ENCODE measurements around the gene MREG. TPM values are rescaled to one million over a fixed set of nuclear protein-coding genes. Genes with fewer than 3 reads are reported as not detected.
A peak's percentile ranks its signal among the peaks of the same experiment; 100 is the strongest.
"Not testable (repeated sequence)": the region's sequence is repeated elsewhere in the genome, so short reads cannot be mapped to it uniquely, and the experiment has no call there.

Gene MREG
- total RNA-seq, 1 donor from 2014 or later: 48.4 TPM

DNA sequence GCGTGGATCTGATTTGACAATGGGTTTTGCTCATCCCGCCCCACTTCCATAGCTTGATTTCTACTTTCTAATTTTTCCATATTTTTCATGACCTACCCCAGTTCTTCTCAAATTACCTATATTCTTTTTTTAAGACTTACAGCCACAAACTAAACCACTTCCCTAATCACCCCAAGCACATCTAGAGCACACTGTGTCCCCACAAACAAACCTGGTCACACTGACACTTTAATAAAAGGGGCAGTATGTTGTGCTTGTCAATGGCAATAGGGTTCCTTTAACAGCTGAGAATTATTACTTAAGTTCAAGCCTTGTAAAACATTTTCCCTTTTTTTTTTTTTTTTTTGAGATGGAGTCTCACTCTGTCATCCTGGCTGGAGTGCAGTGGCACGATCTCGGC lies 47.1 kb downstream of the MREG start:
- Mint-ChIP-seq H3K9me3 (ENCODE audit: unreplicated experiment) (peaks cover 5% of the 10 kb centered on the region), H3K36me3 (ENCODE audit: unreplicated experiment) (peaks cover 6% of the 10 kb centered on the region), H3K27ac (ENCODE audit: unreplicated experiment) (no peak overlapping the region), H3K4me1 (ENCODE audit: low read depth, unreplicated experiment) (peaks cover 15% of the 10 kb centered on the region), H3K27me3 (ENCODE audit: unreplicated experiment) (no peaks in the 10 kb centered on the region), H3K4me3 (ENCODE audit: unreplicated experiment) (no peak overlapping the region)
- TF ChIP-seq, protein P1, sequence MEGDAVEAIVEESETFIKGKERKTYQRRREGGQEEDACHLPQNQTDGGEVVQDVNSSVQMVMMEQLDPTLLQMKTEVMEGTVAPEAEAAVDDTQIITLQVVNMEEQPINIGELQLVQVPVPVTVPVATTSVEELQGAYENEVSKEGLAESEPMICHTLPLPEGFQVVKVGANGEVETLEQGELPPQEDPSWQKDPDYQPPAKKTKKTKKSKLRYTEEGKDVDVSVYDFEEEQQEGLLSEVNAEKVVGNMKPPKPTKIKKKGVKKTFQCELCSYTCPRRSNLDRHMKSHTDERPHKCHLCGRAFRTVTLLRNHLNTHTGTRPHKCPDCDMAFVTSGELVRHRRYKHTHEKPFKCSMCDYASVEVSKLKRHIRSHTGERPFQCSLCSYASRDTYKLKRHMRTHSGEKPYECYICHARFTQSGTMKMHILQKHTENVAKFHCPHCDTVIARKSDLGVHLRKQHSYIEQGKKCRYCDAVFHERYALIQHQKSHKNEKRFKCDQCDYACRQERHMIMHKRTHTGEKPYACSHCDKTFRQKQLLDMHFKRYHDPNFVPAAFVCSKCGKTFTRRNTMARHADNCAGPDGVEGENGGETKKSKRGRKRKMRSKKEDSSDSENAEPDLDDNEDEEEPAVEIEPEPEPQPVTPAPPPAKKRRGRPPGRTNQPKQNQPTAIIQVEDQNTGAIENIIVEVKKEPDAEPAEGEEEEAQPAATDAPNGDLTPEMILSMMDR (IDR thresholded peaks at IDR 0.05; ENCODE audit: partially characterized antibody, unreplicated experiment): no peak
- DNase-seq: no peak

DNA sequence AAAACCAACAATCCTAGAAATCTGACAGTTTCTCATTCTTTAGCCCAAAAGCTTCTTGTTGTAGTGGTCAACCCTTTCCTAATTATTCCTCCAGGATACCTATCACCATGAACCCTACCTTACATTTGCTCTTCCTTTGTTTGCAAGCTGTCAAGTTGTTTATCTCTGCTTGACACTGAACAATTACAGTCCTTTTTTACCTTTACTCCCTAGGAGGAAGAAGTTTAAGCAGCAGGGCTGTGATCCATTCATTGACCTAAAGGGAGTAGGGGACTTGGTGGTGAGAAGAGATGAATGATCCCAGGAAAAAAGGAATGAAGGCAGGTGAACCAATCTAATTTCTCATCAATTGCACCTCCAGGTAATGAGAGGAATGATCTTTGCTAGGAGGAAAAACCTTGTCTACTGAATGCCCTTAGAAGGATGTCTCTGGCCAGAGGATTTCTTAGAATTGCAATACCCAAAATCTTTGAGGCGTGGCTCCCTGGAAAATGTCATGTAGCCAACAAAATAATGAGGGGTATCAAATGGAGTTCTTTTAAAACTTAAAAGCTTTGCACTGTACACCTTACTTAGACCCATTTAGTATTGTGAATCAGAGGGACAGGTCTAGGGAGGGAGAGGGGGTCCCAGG lies 47.7 kb downstream of the MREG start:
- TF ChIP-seq, protein P1 (IDR thresholded peaks at IDR 0.05; ENCODE audit: partially characterized antibody, unreplicated experiment): no peak
- H3K4me1 Mint-ChIP-seq (ENCODE audit: low read depth, unreplicated experiment): peaks cover 19% of the 10 kb centered on the region
- peaks cover 3% of the 10 kb centered on the region for H3K9me3 Mint-ChIP-seq (ENCODE audit: unreplicated experiment)
- no peak overlapping the region for H3K27ac Mint-ChIP-seq (ENCODE audit: unreplicated experiment)
- DNase-seq: no peak
- H3K4me3 Mint-ChIP-seq (ENCODE audit: unreplicated experiment): no peak overlapping the region
- H3K36me3 Mint-ChIP-seq (ENCODE audit: unreplicated experiment): no peaks in the 10 kb centered on the region
- H3K27me3 Mint-ChIP-seq (ENCODE audit: unreplicated experiment): no peaks in the 10 kb centered on the region

DNA sequence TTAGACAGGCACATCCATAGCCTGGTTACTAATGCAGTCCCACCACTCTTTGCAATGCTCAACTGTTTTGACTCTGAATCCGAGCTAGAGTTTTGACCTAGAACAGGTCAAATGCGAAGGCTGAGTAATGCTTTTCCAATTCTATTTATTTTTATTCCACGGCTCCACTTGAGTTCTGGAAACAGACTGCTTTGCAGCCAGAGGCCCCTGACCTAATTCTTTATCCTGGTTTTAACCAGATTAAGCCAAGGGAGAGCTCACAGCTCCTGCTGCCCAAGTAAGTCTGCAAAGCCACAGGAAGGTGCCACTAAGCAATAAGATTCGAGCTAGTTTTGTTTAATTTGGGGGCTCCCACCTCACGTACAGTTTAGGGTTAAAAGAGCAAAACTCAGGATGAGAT lies 51.4 kb downstream of the MREG start:
- Mint-ChIP-seq H3K4me3 (ENCODE audit: unreplicated experiment) (no peak overlapping the region), H3K9me3 (ENCODE audit: unreplicated experiment) (peaks cover 7% of the 10 kb centered on the region), H3K27me3 (ENCODE audit: unreplicated experiment) (peaks cover 4% of the 10 kb centered on the region), H3K4me1 (ENCODE audit: low read depth, unreplicated experiment) (peaks cover 28% of the 10 kb centered on the region), H3K27ac (ENCODE audit: unreplicated experiment) (no peak overlapping the region), H3K36me3 (ENCODE audit: unreplicated experiment) (peaks cover 9% of the 10 kb centered on the region)
- TF ChIP-seq, protein P1 (IDR thresholded peaks at IDR 0.05; ENCODE audit: partially characterized antibody, unreplicated experiment): no peak
- no peak for DNase-seq

DNA sequence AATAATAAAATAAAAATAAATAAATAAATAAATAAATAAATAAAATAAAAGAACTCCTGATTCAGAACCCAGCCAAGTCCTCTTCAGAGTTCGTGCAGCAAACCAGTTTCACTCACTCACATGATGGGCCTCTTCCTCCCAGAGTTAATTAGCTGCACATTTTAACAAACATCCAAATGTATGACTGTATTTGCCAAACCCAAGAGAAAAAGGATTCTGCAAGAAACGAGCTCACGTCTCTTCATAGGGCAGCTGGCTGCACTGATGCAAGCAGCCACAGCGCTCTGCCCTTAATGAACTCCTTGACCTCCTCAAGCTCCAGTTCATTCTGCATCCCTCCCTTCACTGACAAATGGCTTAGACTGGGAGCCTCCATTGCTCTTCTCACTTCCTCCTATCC lies 55.1 kb downstream of the MREG start:
- Mint-ChIP-seq H3K4me3 (ENCODE audit: unreplicated experiment) (no peak overlapping the region), H3K36me3 (ENCODE audit: unreplicated experiment) (peaks cover 13% of the 10 kb centered on the region), H3K4me1 (ENCODE audit: low read depth, unreplicated experiment) (peaks cover 33% of the 10 kb centered on the region), H3K9me3 (ENCODE audit: unreplicated experiment) (peaks cover 9% of the 10 kb centered on the region), H3K27ac (ENCODE audit: unreplicated experiment) (peak overlapping the region; percentile 71), H3K27me3 (ENCODE audit: unreplicated experiment) (peaks cover 7% of the 10 kb centered on the region)
- DNase-seq: no peak
- TF ChIP-seq, protein P1 (IDR thresholded peaks at IDR 0.05; ENCODE audit: partially characterized antibody, unreplicated experiment): no peak

DNA sequence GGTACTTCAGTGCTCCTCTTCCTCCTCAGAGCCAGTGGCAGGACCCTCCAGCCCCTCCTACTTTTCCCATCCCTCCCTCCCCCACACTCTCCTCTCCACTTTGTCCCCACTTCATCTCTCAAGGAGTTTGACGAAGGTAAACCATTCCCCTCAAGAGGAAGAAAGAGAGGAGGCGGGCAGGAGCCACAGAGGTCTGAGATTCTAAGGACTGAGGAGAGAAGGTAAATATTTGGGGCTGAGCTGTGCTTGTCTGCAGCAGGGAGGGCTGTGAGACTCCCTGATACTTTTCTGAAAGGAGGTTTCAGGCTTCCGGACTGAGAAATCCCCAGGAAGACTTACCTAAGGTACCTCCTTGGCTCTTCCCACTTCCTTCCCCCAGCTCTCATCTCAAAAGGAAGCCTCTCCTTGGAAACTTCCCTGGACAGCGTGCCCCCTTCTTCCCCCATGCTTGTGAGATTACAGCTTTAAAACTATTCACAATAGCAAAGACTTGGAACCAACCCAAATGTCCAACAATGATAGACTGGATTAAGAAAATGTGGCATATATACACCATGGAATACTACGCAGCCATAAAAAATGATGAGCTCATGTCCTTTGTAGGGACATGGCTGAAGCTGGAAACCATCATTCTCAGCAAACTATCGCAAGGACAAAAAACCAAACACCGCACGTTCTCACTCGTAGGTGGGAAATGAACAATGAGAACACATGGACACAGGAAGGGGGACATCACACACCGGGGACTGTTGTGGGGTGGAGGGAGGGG lies 55.8 kb downstream of the MREG start:
- not testable (repeated sequence) for H3K27ac Mint-ChIP-seq (ENCODE audit: unreplicated experiment); H3K27me3 Mint-ChIP-seq (ENCODE audit: unreplicated experiment); DNase-seq; H3K4me3 Mint-ChIP-seq (ENCODE audit: unreplicated experiment)
- peaks cover 11% of the 10 kb centered on the region for H3K9me3 Mint-ChIP-seq (ENCODE audit: unreplicated experiment)
- peaks cover 38% of the 10 kb centered on the region for H3K4me1 Mint-ChIP-seq (ENCODE audit: low read depth, unreplicated experiment)
- peaks cover 13% of the 10 kb centered on the region for H3K36me3 Mint-ChIP-seq (ENCODE audit: unreplicated experiment)

All from glutamatergic neuron (in vitro differentiated cells).